ENCODE data around the gene REV3L.

Gene REV3L

GRCh38 chr6:111472933-111473435, 10.0 kb downstream of the REV3L start:
- no peak overlapping the region for H3K27ac ChIP-seq
- no peaks in the 10 kb centered on the region for H3K9me3 ChIP-seq
- no peaks in the 10 kb centered on the region for H3K36me3 ChIP-seq
- intact Hi-C loops (cut with DNase I; ENCODE audit: low total_unique reads): loop anchor here (10.0 kb wide), 1 partner anchor 98 kb away; no protein-coding TSS in a partner anchor
- H3K27me3 ChIP-seq: no peaks in the 10 kb centered on the region
- no peak for DNase-seq
- H3K4me1 ChIP-seq: peaks cover 0 to 52% (median 11%) of the 10 kb centered on the region in 4 donors
- no peak for TF ChIP-seq CTCF (IDR thresholded peaks at IDR 0.05)
- H3K4me3 ChIP-seq: no peak overlapping the region

DNA sequence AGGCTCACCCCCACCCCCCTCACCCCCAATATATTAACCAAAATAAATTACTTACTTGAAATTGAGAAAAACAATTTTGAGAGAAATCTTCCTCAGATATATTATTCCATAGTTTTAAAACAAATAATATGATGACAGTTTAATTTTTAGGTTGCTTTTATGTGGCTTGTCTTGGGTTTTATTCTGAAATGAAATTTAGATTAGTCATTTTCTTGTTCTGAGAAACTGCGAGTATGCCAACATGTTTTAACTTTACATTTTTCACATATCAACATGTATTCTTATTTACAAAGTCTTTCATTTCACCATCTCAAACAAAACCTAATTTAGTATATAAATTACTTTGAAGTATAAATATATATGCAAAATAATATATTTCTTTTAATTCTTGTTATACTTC, 11.1 kb downstream of the REV3L start:
- Histone ChIP-seq H3K36me3 (no peaks in the 10 kb centered on the region), H3K4me1 (peaks cover 0 to 52% (median 8%) of the 10 kb centered on the region in 4 donors), H3K9me3 (no peaks in the 10 kb centered on the region), H3K27me3 (no peaks in the 10 kb centered on the region), H3K4me3 (no peak overlapping the region), H3K27ac (no peak overlapping the region)
- no peak for TF ChIP-seq CTCF (IDR thresholded peaks at IDR 0.05)
- intact Hi-C loops (cut with DNase I; ENCODE audit: low total_unique reads): loop anchor here (10.0 kb wide), 1 partner anchor 97 kb away; no protein-coding TSS in a partner anchor
- DNase-seq: no peak

GRCh38 chr6:111471533-111471932, 11.5 kb downstream of the REV3L start:
- no peak overlapping the region for H3K27ac ChIP-seq
- no peaks in the 10 kb centered on the region for H3K36me3 ChIP-seq
- DNase-seq: no peak
- no peak overlapping the region for H3K4me3 ChIP-seq
- intact Hi-C loops (cut with DNase I; ENCODE audit: low total_unique reads): loop anchor here (10.0 kb wide), 1 partner anchor 97 kb away; no protein-coding TSS in a partner anchor
- H3K27me3 ChIP-seq: no peaks in the 10 kb centered on the region
- H3K9me3 ChIP-seq: no peaks in the 10 kb centered on the region
- H3K4me1 ChIP-seq: peaks cover 0 to 55% (median 8%) of the 10 kb centered on the region in 4 donors
- TF ChIP-seq CTCF (IDR thresholded peaks at IDR 0.05): no peak

GRCh38 chr6:111470991-111471390, 12.0 kb downstream of the REV3L start:
- Histone ChIP-seq H3K4me1 (peaks cover 0 to 60% (median 8%) of the 10 kb centered on the region in 4 donors), H3K9me3 (no peaks in the 10 kb centered on the region), H3K4me3 (no peak overlapping the region), H3K27me3 (no peaks in the 10 kb centered on the region), H3K36me3 (no peaks in the 10 kb centered on the region), H3K27ac (no peak overlapping the region)
- DNase-seq: no peak
- TF ChIP-seq CTCF (IDR thresholded peaks at IDR 0.05): no peak
- intact Hi-C loops (cut with DNase I; ENCODE audit: low total_unique reads): loop anchor here (10.0 kb wide), 1 partner anchor 96 kb away; no protein-coding TSS in a partner anchor

- intact Hi-C loops (cut with DNase I; ENCODE audit: low total_unique reads): no loop called here
- DNase-seq: no peak
- Histone ChIP-seq H3K27ac (no peak overlapping the region), H3K27me3 (no peaks in the 10 kb centered on the region), H3K4me1 (peaks cover 0 to 56% (median 7%) of the 10 kb centered on the region in 4 donors), H3K36me3 (no peaks in the 10 kb centered on the region), H3K4me3 (no peak overlapping the region), H3K9me3 (no peaks in the 10 kb centered on the region)
- no peak for TF ChIP-seq CTCF (IDR thresholded peaks at IDR 0.05)
Measured at GRCh38 chr6:111469543-111469942, 13.5 kb downstream of the REV3L start.

Data from tibial artery (tissue), 4 donors.